GM19025 (cell line): Measurements from ENCODE around the gene GPRC5C.
"Not testable (repeated sequence)": the region's sequence is repeated elsewhere in the genome, so short reads cannot be mapped to it uniquely, and the experiment has no call there.

Experiments
- ATAC-seq: cut with Tn5 transposase; IDR thresholded peaks from one replicate; pipeline ENCODE4 v1.9.1; 2021; ENCODE audit warnings: mild to moderate bottlenecking, low read depth, moderate library complexity; ENCODE audit not compliant: unreplicated experiment

The GPRC5C gene

DNA sequence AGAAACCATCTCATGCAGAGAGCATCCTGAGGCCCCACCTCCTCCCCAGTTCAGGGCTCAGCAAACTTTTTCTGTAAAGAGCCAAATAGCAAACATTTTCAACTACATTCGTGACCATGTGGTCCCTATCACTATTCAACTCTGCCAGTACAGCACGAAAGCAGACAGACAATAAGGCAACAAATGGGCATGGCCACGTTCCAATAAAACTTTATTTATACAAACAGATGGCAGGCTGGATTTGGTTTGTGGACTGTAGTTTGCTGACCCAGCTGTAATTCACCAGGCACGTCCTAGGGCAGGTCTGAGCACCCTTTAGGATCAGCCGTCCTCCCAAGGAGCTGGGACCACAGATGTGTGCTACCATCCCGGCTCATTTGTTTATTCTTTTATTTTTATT, 27.1 kb upstream of the GPRC5C start:
- ATAC-seq = no peak

DNA sequence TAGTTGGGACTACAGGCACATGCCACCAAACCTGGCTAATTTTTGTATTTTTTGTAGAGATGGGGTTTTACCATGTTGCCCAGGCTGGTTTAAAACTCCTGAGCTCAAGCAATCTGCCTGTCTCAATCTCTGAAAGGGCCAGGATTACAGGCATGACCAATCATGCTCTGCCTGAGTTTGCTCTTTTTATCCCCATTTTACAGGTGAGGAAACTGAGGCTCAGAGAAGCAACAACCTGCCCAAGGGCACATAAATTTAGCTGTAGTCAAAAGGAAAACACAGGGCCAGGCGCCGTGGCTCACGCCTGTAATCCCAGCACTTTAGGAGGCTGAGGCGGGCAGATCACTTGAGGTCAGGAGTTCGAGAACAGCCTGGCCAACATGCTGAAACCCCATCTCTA, 26.6 kb upstream of the GPRC5C start:
- not testable (repeated sequence) for ATAC-seq

DNA sequence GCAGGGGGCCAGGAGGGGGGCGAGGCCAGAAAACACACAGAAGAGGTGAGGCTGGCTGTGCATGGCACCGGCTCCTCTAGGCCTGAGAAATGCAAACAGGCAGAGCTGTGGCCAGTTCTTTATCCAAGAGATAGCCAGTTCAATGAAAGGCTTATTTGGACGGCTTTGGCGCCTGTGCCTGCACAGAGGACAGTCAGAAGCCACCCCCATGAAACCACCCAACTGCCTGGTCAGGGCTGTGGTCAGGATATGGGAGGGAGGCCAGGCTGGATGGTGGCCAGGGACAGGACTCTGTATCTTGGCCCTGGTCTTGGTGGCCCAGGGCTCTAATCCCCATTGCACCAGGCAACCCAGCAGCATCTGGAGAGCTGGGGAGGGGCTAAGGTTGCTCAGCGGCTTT, 24.5 kb upstream of the GPRC5C start:
- ATAC-seq = no peak

DNA sequence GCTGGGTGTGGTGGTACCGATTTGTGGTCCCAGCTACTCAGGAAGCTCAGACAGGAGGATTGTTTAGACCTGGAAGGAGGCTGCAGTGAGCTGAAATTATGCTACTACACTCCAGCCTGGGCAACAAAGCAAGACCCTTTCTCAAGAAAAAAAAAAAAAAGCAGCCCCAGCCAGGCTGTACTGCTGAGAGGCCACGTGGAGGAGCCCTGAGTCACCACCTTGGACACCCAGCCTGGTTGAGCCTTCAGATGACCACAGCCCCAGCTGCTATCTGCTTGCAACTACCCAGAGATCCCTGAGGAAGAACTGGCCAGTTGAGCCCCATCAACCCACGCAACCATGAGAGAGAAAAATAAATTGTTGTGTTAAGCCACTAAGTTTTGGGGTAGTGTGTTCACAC, 23.6 kb upstream of the GPRC5C start:
- ATAC-seq = no peak

DNA sequence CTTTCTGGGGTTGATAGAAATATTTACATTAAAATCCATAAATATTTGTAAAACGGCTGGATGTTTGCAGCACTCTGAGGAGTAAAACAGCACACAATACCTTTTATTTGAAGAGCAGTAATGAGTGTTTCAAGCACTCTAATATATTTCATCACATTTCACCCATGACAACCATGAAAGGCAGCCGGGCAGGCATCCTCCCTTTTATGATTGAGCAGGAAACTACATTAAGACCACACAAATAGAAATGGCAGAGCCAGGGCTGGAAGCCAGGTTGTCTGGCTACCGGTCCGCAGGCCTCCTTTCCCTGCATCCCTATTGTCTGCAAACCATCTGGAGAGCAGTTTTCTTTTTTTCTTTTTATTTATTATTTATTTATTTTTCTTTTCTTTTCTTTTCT, 23.1 kb upstream of the GPRC5C start:
- ATAC-seq = no peak

DNA sequence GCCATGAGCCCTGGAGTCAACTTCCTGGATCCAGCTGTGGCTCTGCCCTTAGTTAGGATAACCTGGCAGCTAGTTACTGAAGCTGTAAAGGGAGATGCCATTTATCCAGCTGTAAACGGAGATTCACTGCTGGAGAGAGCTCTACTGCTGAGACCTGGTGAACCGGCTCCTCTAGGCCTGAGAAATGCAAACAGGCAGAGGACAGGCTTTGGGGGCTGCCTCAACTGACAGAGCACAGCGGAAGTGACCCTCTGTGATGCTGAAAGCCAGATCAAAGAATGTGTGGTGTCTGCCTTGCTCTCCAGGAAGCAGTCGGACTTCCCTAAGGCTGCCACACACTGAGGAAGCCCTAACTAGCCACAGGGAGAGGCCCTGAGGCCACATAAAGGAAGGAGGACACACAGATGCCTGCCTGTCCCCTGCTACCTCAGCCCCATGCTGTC, 21.9 kb upstream of the GPRC5C start:
- no peak for ATAC-seq

DNA sequence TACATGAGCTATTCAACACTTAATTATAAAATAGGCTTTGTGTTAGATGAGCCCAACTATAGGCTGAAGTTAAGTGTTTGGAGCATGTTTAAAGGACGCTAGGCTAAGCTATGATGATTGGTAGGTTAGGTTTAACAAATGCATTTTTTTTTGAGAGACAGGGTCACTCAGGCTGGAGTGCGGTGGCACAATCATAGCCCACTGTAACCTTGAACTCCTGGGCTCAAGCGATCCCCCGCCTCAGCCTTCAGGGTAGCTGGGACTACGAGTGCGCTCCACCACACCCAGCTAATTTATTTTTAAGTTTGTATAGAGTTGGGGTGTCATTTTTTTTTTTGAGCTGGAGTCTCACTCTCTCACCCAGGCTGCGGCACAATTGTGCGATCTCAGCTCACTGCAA, 19.3 kb upstream of the GPRC5C start:
- ATAC-seq = no peak

DNA sequence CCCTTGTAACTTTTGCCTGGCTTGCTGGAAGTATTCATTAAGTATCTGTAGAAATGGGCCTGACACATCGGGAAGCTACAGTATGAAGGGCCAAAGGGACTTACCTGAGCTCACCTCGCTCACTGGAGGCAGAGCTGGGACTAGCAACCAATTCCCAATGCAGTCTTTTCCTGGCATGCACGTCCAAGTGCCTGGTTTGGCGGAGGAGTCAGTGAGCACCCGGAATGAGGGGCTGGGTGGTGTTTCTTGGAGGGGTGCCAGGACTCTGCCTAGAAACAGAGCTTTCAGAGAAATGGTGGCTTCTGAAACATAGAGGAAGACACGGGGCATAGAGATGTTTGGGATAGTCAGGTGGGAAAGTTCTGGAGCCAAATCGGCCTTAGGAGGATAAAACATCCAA, 18.4 kb upstream of the GPRC5C start:
- ATAC-seq = no peak

DNA sequence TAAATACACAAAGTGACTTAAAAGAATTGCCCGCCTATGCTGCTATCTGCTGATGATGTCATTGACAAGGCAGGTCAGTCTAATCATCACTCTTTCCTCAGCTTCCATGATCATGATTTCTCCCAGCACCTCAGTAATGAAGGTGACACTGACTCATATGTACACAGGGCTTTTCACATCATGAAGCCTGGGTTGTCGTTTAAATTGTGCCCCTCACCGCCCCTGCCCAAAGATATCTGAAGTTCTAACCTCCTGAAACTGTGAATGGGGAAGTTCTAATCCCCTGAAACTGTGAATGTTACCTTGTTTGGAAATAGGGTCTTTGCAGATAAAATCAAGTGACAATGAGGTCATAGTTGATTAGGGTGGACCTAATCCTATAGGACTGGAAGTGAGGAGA, 17.4 kb upstream of the GPRC5C start:
- no peak for ATAC-seq

DNA sequence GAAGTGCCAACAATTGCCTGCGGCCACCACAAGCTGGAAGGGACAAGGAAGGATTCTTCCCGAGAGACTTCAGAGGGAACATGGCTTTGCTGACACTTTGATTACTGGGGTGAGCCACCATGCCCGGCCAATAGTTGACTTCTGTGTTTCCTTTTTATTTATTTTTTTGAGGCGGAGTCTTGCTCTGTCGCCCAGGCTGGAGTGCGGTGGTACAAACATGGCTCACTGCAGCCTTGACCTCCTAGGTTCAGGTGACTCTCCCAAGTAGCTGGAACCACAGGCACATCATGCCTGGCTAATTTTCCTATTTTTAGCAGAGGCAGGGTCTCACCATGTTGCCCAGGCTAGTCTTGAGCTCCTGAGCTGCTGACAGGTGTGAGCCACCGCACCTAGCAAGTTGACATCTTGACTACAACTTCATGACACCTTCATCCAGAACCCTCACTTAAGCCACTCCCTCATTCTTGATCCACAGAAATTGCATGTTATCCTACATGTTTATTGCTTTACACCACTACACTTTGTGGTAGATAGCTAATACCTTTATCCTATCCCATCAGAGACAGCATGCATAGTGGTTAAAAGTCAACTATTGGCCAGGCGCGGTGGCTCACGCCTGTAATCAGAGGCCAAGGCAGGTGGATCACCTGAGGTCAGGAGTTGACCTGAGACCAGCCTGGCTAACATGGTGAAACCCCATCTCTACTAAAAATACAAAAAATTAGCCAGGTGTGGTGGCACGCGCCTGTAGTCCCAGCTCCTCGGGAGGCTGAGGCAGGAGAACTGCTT, 16.1 kb upstream of the GPRC5C start:
- no peak for ATAC-seq

DNA sequence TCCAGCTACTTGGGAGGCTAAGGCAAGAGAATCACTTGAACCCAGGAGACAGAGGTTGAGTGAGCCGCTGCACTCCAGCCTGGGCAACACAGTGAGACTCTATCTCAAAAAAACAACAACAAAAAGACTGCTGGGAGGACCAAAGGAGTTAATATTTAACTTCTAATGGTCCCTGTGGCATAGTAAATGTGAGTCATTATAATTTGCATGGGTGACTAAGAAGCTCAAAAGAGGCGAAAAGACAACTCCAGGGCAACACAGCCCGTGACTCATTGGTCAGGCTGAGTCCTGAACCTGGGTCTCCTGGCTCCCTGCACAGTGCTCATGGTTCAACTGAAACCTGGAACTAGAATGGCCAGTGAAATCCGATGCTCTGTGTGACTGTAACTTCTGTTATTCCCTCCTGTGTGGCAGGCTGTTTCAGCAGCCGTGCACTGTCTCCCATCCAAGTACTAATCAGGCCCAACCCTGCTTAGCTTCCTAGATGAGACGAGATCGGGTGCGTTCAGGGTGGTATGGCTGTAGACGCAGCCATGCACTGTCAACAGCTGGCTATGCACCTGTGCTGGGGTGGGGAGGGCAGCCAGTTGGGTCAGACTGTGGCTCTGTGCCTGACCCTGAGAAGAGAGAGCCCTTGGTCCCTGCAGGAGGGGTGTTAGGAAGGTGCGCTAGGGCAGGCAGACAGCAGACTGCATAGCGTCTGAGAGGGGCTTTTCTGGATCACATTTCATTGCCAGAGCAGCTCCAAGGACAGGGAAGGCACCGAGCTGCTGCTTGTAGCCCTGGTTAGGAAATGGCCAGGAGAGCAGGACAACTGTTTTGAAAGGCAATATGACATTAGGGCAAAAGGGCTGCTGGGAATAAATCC, 14.5 kb upstream of the GPRC5C start:
- ATAC-seq = peak; percentile 88

DNA sequence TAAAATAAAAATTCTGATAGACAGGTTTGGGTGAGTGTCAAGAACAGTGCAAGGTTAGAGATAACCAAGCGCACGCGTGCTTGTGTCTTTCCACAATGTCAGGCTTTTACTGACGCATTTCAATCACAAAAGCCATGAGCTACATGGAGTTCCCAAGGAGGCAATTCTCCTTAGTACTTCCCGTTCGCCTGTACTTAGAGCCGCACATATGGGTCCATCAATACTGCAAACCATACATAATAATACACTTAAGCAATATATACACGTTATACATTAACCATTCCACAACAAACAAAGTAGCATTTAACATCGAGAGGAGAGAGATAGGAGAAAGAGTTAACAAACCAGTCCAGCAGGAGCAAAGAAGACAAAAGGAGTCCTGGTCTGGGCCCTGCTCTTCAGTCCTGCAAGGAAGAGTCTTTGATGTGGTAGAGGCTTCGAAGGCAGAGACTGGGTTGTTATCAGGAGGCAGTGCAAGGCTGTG, 11.9 kb upstream of the GPRC5C start:
- no peak for ATAC-seq

DNA sequence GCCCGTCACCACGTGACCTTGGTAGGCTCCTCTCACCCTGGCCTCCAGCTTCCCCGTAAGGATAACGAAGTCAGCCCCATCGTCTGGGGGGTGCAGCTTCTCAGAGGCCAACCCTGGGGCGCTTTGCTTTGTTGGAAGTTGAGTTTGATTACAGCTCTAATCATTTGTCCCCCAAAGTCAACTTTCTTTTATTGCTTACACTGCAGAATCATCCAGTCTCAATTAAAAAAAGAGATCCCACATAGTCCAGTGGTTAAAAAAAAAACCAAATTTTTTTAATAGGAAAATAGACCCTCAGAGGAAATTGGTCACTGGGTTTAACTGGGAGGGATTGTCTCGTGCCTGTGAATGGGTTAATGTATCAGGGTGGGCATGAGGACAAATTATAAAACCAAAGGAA, 7.8 kb upstream of the GPRC5C start:
- no peak for ATAC-seq

DNA sequence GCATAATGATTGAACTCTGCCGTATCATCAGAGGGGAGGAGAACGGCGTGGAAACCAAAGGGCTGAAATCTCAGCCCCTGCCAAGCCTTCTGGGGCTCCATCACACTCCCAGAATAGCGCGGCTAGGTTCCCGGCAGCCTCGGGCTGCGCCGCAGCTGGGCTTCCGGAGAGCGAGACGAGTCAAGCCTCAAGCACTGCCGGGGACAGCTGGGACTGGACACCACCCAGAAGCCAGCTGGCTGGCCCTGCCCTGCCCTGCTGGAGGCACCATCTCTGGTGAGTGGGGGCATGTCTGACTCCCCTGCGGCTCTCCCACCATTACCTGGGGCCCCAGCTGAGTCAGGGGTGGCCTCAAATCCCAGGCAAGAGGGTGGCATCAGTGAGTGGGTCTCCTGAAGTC, 7.2 kb upstream of the GPRC5C start:
- ATAC-seq = no peak

DNA sequence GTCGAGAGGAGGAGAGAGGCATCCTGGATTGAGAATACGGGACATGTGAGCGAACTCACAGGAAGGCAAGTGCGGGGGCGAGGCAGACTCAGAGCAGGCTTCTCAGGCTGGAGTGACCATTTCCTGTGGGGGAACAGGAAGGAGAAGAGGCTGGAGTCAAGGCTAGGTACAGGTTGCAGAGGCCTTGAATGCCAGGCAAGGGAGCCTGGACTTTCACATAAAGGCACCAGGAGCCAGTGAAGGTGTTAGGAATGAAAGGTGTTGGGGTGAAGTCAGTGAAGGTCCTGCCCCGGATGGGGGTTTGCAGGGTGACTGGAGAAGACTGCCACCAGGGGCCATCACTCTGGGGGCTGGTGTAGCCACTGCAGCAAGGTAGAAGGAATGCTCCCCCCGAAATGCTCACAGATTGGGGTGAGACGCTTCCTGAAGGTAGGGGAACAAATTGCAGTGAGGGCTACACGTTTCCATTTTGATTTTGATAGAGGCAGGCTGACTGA, 5.3 kb upstream of the GPRC5C start:
- no peak for ATAC-seq

DNA sequence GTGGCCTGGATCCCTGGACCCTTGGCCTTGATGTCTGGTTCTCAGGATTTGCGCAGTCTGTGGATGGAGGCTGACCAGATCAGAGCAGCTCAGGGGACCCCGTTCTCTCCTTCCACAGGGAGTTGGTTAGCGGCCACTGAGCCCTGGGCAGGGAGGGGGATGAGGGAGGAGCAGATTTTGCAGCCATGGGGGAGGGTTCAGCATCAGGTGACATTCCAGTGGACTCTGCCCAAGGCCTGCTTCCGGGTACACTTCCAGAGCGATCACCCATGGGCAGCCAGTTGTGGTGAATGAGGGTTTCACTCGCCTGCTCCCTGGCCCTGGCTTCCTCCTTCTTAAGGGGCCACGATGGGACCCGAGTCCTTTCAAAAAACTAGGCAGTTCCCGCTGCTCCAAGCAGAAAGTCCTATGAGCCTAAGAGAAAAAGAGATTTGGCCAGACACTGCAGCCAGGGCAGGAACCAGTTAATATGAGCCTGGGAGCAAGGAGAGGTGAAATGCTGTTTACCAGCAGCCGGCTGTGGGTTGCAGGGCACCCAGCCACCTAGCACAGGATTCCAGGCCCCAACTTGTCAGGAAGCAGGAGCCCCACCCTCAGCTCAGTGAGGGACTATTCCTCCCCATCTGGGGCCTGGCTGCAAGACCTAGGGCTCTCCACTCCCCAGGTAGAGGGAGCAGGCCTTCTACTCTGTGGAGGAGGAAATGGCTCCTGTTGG, 4.7 kb upstream of the GPRC5C start:
- no peak for ATAC-seq

DNA sequence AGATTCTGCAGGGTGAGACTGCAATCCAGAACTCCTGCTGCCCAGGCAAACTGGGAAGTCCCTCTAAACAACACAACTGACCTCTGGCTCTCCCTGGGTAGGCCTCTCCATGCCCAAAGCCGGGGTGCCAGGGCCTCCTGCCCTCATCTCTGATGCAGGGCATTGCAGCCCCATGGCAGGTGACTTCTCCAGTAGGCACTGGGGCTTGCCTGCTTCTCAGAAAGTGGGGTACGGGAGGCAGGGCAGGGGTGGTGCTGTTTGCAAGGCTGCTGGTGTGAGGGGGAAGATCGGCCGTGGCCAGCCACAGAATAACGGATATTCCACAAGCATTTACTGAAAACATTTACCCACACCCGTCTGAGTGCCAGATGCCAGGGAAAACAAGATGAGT, 4.1 kb upstream of the GPRC5C start:
- no peak for ATAC-seq

DNA sequence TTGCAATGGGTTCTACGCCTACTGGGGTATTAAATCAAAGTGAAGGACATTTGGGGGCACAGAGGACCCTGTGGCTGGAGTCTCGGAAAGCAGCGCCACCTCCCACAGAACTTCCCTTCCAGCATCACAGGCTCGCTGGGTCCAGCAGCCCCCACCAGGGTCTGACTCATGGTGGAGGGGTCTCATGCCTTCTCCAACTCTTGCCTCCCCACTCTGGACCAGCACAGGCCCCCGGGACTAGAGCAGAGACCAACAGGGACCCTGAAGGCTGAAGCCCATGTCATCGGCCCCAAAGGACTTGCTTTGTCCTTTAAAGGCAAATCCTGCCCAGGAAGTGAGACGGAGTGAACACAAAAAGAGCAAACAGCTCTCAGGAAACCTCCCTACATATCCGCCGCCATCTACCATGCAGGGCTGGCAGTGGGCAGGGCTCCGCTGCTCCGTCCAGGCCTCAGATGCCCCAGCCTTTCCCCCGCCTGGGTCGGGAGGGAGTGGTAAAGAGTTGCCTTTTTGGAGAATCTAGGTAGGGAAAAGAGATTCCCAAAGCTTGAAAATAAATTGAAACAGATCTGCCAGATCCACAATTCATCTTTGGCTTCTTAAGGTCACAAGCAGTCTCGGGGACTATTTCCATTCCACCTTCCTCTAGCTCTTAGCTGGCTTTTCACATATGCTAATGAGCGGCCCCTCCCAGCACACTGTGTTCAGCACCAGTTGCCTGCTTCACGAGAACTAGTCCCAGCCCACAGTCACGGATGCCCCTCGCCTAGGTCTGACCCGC, 2.1 kb upstream of the GPRC5C start:
- no peak for ATAC-seq

DNA sequence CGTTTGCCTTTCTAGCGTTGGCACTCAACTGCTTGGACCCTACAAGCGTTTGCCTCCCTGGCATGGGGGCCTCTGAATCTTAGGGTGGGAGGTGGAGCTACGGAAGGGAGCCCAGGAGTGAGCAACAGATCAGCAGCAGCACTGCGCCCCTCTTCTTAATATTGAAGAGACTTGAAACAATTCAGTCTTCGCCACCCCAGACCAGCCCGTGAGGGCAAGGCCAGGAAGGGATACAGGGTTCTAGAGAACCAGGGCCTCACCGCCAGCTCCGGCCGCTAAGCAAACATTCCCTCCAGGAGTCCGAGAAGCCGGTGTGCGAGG, 1.5 kb upstream of the GPRC5C start:
- no peak for ATAC-seq
